Raji (cell line): ENCODE data around the gene ASZ1.

Experiments
- POLR2A ChIP-seq: IDR thresholded peaks from 2 replicates; pipeline ENCODE4 v1.6.1; 2011; ENCODE audit warnings: low read depth, low read length, control low read depth; ENCODE audit not compliant: insufficient read depth

ASZ1 gene

GRCh38 chr7:117411539-117411938 lies 15.8 kb downstream of the ASZ1 start:
- no peak for TF ChIP-seq POLR2A

DNA sequence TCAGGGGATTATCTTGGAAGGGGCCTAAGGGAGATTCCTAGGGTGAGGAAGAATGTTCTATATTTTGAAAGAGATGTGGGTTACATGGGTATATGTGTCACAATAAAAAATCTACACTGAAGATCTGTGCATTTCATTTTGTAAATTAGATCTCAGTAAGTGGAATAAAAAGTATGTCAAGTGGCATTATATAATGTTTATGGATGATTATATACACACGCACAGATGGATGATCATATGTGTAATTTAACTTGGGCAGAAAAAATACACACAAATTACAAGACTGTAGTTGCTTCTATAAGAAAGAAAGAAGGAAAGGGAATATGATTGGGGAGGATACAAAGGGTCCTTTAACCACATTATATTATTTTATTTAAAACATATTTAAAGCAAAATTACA lies 18.5 kb downstream of the ASZ1 start:
- TF ChIP-seq POLR2A, result no peak

DNA sequence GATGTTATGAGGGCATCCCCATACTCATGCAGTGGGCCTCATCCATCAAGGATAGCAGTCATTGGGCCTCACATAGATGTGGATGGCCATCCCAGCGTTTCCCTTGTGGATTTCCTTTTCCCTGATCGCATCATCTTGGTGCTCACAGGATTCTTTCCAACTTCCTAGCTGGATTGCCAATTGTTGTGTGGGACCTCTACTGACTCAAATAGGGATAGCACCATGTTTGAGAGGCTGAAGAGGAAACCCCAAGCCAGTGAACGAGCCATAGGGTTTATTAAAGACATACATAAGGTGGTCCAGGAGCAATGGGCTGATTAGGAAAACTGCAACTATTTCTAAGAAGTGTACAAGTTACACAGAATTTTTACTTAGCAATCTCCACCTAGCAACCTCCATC lies 21.8 kb downstream of the ASZ1 start:
- no peak for TF ChIP-seq POLR2A

DNA sequence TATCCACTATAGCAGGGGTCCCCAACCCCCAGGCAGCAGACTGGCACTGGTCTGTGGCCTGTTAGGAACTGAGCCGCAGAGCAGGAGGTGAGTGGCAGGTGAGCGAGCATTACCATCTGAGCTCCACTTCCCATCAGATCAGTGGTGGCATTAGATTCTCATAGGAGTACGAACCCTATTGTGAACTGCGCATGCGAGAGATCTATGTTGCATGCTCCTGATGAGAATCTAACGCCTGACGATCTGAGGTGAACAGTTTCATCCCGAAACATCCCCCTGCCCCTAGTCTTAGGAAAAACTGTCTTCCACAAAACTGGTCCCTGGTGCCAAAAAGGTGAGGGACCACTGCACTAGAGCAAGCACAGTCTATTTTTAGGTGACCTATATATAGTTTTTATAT lies 23.6 kb downstream of the ASZ1 start:
- TF ChIP-seq POLR2A, result no peak

DNA sequence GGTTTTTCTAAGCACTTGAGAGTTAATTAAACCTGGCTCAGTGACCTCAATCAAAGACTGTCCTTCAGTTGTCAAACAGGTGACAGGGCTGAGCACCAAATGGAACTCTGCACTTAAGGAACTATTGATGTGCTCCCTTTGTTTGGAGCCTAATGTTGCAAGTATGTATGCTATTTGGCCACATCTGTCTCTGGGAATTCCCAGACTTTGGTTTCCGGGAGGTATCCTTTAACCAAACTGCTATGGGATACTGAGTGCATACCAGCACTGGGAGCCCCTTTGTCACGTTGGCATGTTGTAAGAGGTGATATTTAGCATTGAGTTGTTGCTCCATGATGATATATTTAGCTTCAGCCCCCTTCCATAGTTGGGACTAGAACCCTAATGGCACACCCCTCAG lies 25.2 kb downstream of the ASZ1 start:
- no peak for TF ChIP-seq POLR2A

- TF ChIP-seq POLR2A, result no peak
Measured at GRCh38 chr7:117401293-117402002, 25.8 kb downstream of the ASZ1 start.

- no peak for TF ChIP-seq POLR2A
Measured at GRCh38 chr7:117399820-117400422, 27.4 kb downstream of the ASZ1 start.

DNA sequence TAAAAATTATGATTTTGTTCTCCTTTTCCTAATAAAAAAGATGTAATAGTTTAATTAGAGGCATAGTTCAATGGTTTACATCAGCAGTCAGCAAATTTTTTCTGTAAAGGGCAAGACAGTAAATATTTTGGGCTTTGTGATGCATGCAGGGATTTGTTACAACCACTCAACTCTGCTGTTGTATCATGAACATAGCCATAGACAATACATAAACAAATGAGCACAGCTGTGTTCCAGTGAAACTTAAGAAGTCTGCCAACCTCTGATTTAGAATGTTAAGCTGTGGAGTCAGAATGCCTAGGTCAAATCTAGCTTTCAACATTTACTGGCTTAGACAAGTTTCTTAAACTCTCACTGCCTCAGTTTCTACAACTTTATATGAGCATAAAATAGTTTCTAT lies 31.6 kb downstream of the ASZ1 start:
- TF ChIP-seq POLR2A, result no peak

GRCh38 chr7:117393781-117394180 lies 33.5 kb downstream of the ASZ1 start:
- TF ChIP-seq POLR2A, result no peak

GRCh38 chr7:117389871-117390270 lies 37.4 kb downstream of the ASZ1 start:
- TF ChIP-seq POLR2A, result no peak

DNA sequence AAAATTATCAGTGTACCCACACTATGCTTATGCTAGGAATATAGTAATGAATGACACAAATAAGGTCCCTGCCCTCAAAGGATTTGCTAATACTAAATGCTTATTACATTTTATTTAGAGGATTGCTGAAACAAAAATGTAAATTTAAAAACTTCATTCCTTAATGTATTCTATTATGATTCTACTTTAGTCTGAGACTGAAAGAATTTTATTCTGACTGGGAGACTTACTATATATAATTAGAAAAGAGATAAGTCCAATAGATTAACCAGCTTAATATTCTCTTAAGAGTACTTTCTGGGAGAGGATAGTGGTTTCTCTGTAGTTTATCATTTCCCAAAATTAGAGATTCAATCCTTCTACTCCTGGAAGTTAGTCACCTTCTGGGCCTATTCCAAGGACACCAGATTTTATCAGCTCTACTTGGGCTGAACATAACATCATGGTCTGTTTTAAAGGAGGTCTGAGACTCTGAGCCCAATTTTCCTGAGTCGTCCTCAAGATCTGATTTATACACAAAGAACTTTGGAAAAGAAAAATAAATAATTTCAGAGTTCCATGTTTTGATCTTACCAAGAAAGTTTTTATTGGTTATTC lies 41.1 kb downstream of the ASZ1 start:
- no peak for TF ChIP-seq POLR2A

- no peak for TF ChIP-seq POLR2A
Measured at GRCh38 chr7:117385363-117386109, 41.8 kb downstream of the ASZ1 start.

- no peak for TF ChIP-seq POLR2A
Measured at GRCh38 chr7:117384688-117385362, 42.5 kb downstream of the ASZ1 start.

DNA sequence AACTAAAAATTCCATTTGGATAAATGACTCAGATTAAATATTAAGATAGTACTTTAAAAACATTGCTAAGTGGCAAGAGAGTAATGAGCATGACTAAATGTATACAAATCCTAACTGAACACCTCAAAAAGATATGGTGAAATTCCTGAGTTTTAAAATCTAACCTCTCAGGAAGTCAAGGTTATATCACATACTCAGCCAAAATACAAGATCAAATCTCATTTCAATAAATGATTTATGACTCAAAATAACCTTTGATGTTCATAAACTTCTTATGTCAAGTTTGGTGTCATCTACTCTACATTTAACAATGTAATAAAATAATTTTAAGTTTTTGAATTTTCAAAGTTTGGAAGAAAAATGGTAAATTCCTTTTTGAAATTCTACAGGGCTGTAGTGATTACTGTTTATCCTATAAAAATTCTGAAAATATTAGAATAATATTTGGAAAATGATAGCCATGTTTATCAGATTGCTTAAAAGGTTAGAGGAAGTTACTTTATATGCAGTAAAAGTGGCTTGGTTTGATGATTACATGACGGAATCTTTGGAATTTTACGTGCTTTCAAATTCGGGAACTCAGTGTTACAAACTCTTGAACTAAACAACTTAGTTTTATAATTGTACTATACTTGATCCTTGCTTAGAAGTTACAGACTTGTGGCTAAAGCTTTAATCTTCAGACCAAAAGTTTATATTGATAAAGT lies 43.7 kb downstream of the ASZ1 start:
- no peak for TF ChIP-seq POLR2A

DNA sequence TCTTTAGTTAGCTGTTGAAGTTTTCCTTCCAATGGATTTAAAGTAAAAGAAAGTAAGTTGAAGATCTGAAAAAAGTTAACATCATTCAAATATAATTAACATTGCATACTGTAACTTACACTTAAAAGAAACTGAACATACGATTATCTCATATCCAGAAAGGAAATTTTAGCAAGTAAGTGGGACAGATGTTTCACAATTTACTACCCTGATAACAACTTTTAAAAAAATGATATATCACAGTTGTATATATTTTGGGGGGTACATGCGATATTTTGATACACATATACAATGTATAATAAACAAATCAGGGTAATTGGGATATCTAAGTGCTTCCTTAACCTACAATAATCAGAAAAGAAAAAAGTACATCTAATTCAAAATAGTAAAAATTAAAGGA lies 44.2 kb downstream of the ASZ1 start:
- TF ChIP-seq POLR2A, result no peak
